K562 (cell line): Measurements from ENCODE around the gene GCNA. TPM values are rescaled to one million over a fixed set of nuclear protein-coding genes. Genes with fewer than 3 reads are reported as not detected.

Experiments used
- ATAC-seq: fragments of 200-7000 bp; cut with Tn5 transposase; 3 replicates; pipeline ENCODE4 v1.9.1; 2020; ENCODE audit warnings: moderate library complexity
- BruUV-seq: library from RNA; stranded (reverse); fragments of 400-500 nt; replicated peaks from 2 replicates; lab custom pipeline; 2021; lab: Mats Ljungman, UMichigan
- CTCF ChIA-PET: fragments of 300-600 bp; formaldehyde crosslinking; extraction: SDS; loops from one replicate; lab custom pipeline; 2021; ENCODE audit warnings: low intra/inter-chr PET ratio; lab: Yijun Ruan, JAX
- POLR2A ChIA-PET: fragments of 300-600, 350-650 bp; sonication (Branson Sonifier 250); formaldehyde crosslinking; extraction: SDS; loops from one replicate; lab custom pipeline; 2021; ENCODE audit warnings: antibody characterized with exemption, inconsistent platforms; lab: Yijun Ruan, JAX
- DNase-seq, 4 experiments: peaks; one replicate each; pipeline versions ENCODE4 v3.0.0 to v3.0.0-alpha.2; 2011 to 2018; ENCODE audit warnings: low spot score in 3 of 4, mixed read lengths in 3 of 4; ENCODE audit errors: extremely low read depth in 1 of 4
- FAIRE-seq: peaks from 2 replicates; lab custom pipeline; 2011; peaks lifted over from hg19 to GRCh38; lab: Jason Lieb, UNC
- H2AFZ ChIP-seq: 2 replicates; pipeline ENCODE4 v1.6.0; 2011; ENCODE audit warnings: low read depth, low read length, control low read depth, inconsistent platforms
- H3K27ac ChIP-seq: fragments of 200-600 bp; 3 replicates; pipeline ENCODE4 v1.8.0; 2011; ENCODE audit warnings: low read depth, mild to moderate bottlenecking, control low read depth, inconsistent platforms, low read length, moderate library complexity, mixed read lengths; ENCODE audit errors: extremely low read depth
- H3K27me3 ChIP-seq, 2 experiments: fragments of 300-600 bp in 1 of 2; 2 replicates in 1 of 2; 3 replicates in 1 of 2; pipeline versions ENCODE4 v1.6.0 to v1.8.0; 2011; ENCODE audit warnings: inconsistent platforms in 2 of 2, low read length in 2 of 2, mild to moderate bottlenecking in 1 of 2, mixed read lengths in 1 of 2, moderate library complexity in 1 of 2; ENCODE audit not compliant: control insufficient read depth in 2 of 2, insufficient read depth in 2 of 2
- H3K36me3 ChIP-seq: fragments of 300-600 bp; 3 replicates; pipeline ENCODE4 v1.8.0; 2011; ENCODE audit warnings: mild to moderate bottlenecking, low read length, inconsistent platforms; ENCODE audit not compliant: control insufficient read depth, insufficient read depth
- H3K4me1 ChIP-seq, 2 experiments: fragments of 200-600 bp in 1 of 2; replicated peaks in 1 of 2; 2 replicates in 1 of 2; 3 replicates in 1 of 2; pipeline versions ENCODE4 v1.5.1 to v1.8.0; 2011; ENCODE audit warnings: inconsistent platforms in 2 of 2, low read length in 2 of 2, mild to moderate bottlenecking in 1 of 2, mixed read lengths in 1 of 2, moderate library complexity in 1 of 2; ENCODE audit not compliant: control insufficient read depth in 2 of 2, insufficient read depth in 2 of 2
- H3K4me2 ChIP-seq: 2 replicates; pipeline ENCODE4 v1.6.1; 2011; ENCODE audit warnings: low read length, control low read depth, inconsistent platforms, mixed read lengths; ENCODE audit not compliant: insufficient read depth
- H3K4me3 ChIP-seq: fragments of 200-600 bp; sonication (generic), shearing (Covaris generic); 2 replicates; pipeline ENCODE4 v1.5.1; 2016; ENCODE audit warnings: control low read depth, inconsistent platforms
- H3K79me2 ChIP-seq: fragments of 200-600 bp; 3 replicates; pipeline ENCODE4 v1.8.0; 2011; ENCODE audit warnings: low read length, inconsistent platforms; ENCODE audit not compliant: control insufficient read depth, insufficient read depth
- H3K9ac ChIP-seq, 2 experiments: 2 replicates each; pipeline versions ENCODE4 v1.6.0 to v1.6.1; 2011; ENCODE audit warnings: low read depth in 2 of 2, low read length in 2 of 2, control low read depth in 1 of 2, inconsistent platforms in 1 of 2, mild to moderate bottlenecking in 1 of 2, mixed read lengths in 1 of 2; ENCODE audit not compliant: insufficient read depth in 1 of 2
- H3K9me1 ChIP-seq: one replicate; pipeline ENCODE4 v1.6.0; 2011; ENCODE audit warnings: inconsistent platforms, mild to moderate bottlenecking, low read length, moderate library complexity; ENCODE audit not compliant: control insufficient read depth, insufficient read depth
- H3K9me3 ChIP-seq: replicated peaks from 2 replicates; pipeline ENCODE4 v1.5.1; 2011; ENCODE audit warnings: low read depth, low read length, inconsistent platforms; ENCODE audit not compliant: control insufficient read depth, insufficient read depth
- H4K20me1 ChIP-seq: replicated peaks from 2 replicates; pipeline ENCODE4 v1.6.1; 2011; ENCODE audit warnings: low read length, inconsistent platforms, mixed read lengths; ENCODE audit not compliant: control insufficient read depth, insufficient read depth
- NFE2 ChIP-seq: IDR thresholded peaks from 2 replicates; pipeline ENCODE4 v1.6.1; 2014; ENCODE audit warnings: antibody characterized with exemption, low read depth
- PCBP1 ChIP-seq: fragments of 200-400 bp; formaldehyde crosslinking; IDR thresholded peaks from 2 replicates; pipeline ENCODE4 v1.6.1; 2018; ENCODE audit warnings: mild to moderate bottlenecking, low read depth, low read length; ENCODE audit not compliant: poor library complexity, severe bottlenecking
- PHF8 ChIP-seq: fragments of 200-600 bp; sonication (generic); IDR thresholded peaks from 2 replicates; pipeline ENCODE4 v1.6.1; 2012; ENCODE audit warnings: mixed run types, mild to moderate bottlenecking, inconsistent platforms, low read length, moderate library complexity, borderline replicate concordance
- SMC3 ChIP-seq: conservative IDR thresholded peaks from 2 replicates; pipeline ENCODE4 v1.6.1; 2011; ENCODE audit warnings: low read depth, low read length, improper control_type of control experiment; ENCODE audit not compliant: insufficient read depth
- SP1 ChIP-seq: sonication (generic); formaldehyde crosslinking; IDR thresholded peaks from 2 replicates; pipeline ENCODE4 v1.8.1; 2022; ENCODE audit warnings: mild to moderate bottlenecking, missing genetic modification reagents
- YY1 ChIP-seq, 3 experiments: IDR thresholded peaks; 2 replicates each; pipeline ENCODE4 v1.6.1; 2011; ENCODE audit warnings: low read length in 2 of 3, mild to moderate bottlenecking in 2 of 3, moderate library complexity in 2 of 3, borderline replicate concordance in 1 of 3, control low read depth in 1 of 3, low read depth in 1 of 3; ENCODE audit not compliant: insufficient read depth in 3 of 3, insufficient replicate concordance in 2 of 3, control insufficient read depth in 1 of 3, insufficient read length in 1 of 3; ENCODE audit errors: extremely low read depth in 1 of 3
- ZNF175 ChIP-seq: fragments of 200-800 bp; sonication (Bioruptor generic); IDR thresholded peaks from 2 replicates; pipeline ENCODE4 v1.6.1; 2016; ENCODE audit warnings: low read depth, mild to moderate bottlenecking, missing genetic modification characterization, missing compliant biosample characterization
- WGBS: fragments of 100-300 bp; shearing (Covaris generic); methylation state at CpG from one replicate; pipeline ENCODE4 v1.1.6; 2016; ENCODE audit warnings: low coverage, mixed read lengths; ENCODE audit not compliant: insufficient coverage; ENCODE audit errors: missing lambda C conversion rate; 5-methylcytosine and 5-hydroxymethylcytosine counted together
- in situ Hi-C: fragments of 300-500 bp; cut with MboI; formaldehyde crosslinking; loops from 4 replicates; pipeline ENCODE4 v1.15.0; 2018; ENCODE audit warnings: inconsistent platforms, mixed read lengths
- intact Hi-C: fragments of 100-400 bp; cut with micrococcal nuclease; formaldehyde crosslinking; loops from 2 replicates; pipeline ENCODE4 v1.14.2; 2022
- polyA plus RNA-seq, 8 experiments: library from polyadenylated mRNA; depleted of rRNA in 4 of 8; stranded (reverse) in 5 of 8; unstranded in 3 of 8; fragments of >200 nt; fragmentation: Nextera tagmentation in 2 of 8; fragmentation: Illumina TruSeq in 1 of 8; extraction: Ambion mirVana in 2 of 8; extraction: Trizol in 1 of 8; gene quantifications; 2 replicates each; pipeline versions ENCODE4 v1.2.1 to v1.2.3, GENCODE V29; 2011 to 2014; ENCODE audit warnings: inconsistent platforms in 1 of 8, missing spikeins in 1 of 8
- total RNA-seq, 7 experiments: library from RNA; depleted of rRNA in 6 of 7; stranded (reverse); fragments of >200 nt in 6 of 7; fragmentation: Illumina TruSeq in 2 of 7; extraction: Trizol in 2 of 7; gene quantifications; 2 replicates each; pipeline versions ENCODE4 v1.2.1 to v1.2.3, GENCODE V29; 2011 to 2021; ENCODE audit warnings: low replicate concordance in 1 of 7
- TF ChIP-seq, protein P1 (sequence below): fragments of 450-650 bp; IDR thresholded peaks from 2 replicates; pipeline ENCODE4 v1.6.1; 2016; ENCODE audit warnings: mild to moderate bottlenecking, moderate library complexity
- TF ChIP-seq, protein P2 (sequence below): sonication (generic); formaldehyde crosslinking; IDR thresholded peaks from 2 replicates; pipeline ENCODE4 v1.8.0; 2023; ENCODE audit warnings: mild to moderate bottlenecking, missing genetic modification reagents

GCNA gene
- total and polyA plus RNA-seq, 9 of the 15 experiments (the other 6 are each of a cell fraction or from before 2014, with no cell fraction given), result 0.27 to 1.5 (median 0.86) TPM

DNA sequence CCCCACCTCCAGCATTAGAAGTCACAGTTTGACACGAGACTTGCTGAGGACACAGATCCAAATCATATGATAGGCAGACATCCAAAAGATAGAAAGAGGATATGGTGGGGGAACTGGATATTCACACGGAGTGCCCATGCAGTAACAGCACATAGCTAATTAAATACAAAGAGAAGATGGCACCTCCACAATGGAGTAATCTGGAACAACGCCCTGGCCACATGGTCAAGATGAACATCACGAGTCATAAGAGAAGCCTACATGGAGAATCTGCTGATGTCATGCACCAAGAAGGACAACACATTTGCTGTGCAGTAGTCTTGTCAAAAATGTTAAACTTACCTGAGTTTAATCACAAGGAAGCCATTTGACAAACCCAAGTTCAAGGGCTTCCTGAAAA, 79.0 kb downstream of the GCNA start:
- no peak overlapping the region for H3K4me2 ChIP-seq
- DNase-seq, result peak in 1 of 4 experiments; percentile 9
- intact Hi-C loops (no loop called here), in situ Hi-C loops (loop anchor here (25.0 kb wide), 1 partner anchor 205 kb away; no protein-coding TSS in a partner anchor)
- no peaks in the 10 kb centered on the region; a peak in 2 of 5 replicates for H3K4me1 ChIP-seq
- H2AFZ ChIP-seq, result no peak overlapping the region
- H3K9me3 ChIP-seq, result no peaks in the 10 kb centered on the region; the same call in 1 of the 2 replicates
- BruUV-seq, result no TSS peak
- H3K36me3 ChIP-seq, result no peaks in the 10 kb centered on the region
- H3K9ac ChIP-seq, result no peak overlapping the region
- ATAC-seq, result no peak
- H3K4me3 ChIP-seq, result no peak overlapping the region
- ChIA-PET CTCF (no interaction called here), POLR2A (no interaction called here)
- peaks cover 10 to 28% of the 10 kb centered on the region in 2 experiments; a peak in 4 of 5 replicates for H3K27me3 ChIP-seq
- H3K27ac ChIP-seq, result no peak overlapping the region
- no peak for FAIRE-seq
- H4K20me1 ChIP-seq, result no peaks in the 10 kb centered on the region
- no peaks in the 10 kb centered on the region for H3K79me2 ChIP-seq
- H3K9me1 ChIP-seq, result no peaks in the 10 kb centered on the region
- WGBS, result 6% methylated on average over 4 of the region's 4 CpGs
- TF ChIP-seq NFE2 (peak; percentile 45), ZNF175 (no peak), YY1 (IDR thresholded peaks at IDR 0.05; ENCODE audit: borderline replicate concordance in 1 of 3, control insufficient read depth in 1 of 3, extremely low read depth in 1 of 3, insufficient read depth in 3 of 3, insufficient read length in 1 of 3, insufficient replicate concordance in 2 of 3, low read depth in 1 of 3, low read length in 2 of 3) (no peak), PHF8 (no peak), SP1 (CRISPR knock-in tag) (no peak), PCBP1 (no peak), SMC3 (no peak)
- TF ChIP-seq, protein P1, sequence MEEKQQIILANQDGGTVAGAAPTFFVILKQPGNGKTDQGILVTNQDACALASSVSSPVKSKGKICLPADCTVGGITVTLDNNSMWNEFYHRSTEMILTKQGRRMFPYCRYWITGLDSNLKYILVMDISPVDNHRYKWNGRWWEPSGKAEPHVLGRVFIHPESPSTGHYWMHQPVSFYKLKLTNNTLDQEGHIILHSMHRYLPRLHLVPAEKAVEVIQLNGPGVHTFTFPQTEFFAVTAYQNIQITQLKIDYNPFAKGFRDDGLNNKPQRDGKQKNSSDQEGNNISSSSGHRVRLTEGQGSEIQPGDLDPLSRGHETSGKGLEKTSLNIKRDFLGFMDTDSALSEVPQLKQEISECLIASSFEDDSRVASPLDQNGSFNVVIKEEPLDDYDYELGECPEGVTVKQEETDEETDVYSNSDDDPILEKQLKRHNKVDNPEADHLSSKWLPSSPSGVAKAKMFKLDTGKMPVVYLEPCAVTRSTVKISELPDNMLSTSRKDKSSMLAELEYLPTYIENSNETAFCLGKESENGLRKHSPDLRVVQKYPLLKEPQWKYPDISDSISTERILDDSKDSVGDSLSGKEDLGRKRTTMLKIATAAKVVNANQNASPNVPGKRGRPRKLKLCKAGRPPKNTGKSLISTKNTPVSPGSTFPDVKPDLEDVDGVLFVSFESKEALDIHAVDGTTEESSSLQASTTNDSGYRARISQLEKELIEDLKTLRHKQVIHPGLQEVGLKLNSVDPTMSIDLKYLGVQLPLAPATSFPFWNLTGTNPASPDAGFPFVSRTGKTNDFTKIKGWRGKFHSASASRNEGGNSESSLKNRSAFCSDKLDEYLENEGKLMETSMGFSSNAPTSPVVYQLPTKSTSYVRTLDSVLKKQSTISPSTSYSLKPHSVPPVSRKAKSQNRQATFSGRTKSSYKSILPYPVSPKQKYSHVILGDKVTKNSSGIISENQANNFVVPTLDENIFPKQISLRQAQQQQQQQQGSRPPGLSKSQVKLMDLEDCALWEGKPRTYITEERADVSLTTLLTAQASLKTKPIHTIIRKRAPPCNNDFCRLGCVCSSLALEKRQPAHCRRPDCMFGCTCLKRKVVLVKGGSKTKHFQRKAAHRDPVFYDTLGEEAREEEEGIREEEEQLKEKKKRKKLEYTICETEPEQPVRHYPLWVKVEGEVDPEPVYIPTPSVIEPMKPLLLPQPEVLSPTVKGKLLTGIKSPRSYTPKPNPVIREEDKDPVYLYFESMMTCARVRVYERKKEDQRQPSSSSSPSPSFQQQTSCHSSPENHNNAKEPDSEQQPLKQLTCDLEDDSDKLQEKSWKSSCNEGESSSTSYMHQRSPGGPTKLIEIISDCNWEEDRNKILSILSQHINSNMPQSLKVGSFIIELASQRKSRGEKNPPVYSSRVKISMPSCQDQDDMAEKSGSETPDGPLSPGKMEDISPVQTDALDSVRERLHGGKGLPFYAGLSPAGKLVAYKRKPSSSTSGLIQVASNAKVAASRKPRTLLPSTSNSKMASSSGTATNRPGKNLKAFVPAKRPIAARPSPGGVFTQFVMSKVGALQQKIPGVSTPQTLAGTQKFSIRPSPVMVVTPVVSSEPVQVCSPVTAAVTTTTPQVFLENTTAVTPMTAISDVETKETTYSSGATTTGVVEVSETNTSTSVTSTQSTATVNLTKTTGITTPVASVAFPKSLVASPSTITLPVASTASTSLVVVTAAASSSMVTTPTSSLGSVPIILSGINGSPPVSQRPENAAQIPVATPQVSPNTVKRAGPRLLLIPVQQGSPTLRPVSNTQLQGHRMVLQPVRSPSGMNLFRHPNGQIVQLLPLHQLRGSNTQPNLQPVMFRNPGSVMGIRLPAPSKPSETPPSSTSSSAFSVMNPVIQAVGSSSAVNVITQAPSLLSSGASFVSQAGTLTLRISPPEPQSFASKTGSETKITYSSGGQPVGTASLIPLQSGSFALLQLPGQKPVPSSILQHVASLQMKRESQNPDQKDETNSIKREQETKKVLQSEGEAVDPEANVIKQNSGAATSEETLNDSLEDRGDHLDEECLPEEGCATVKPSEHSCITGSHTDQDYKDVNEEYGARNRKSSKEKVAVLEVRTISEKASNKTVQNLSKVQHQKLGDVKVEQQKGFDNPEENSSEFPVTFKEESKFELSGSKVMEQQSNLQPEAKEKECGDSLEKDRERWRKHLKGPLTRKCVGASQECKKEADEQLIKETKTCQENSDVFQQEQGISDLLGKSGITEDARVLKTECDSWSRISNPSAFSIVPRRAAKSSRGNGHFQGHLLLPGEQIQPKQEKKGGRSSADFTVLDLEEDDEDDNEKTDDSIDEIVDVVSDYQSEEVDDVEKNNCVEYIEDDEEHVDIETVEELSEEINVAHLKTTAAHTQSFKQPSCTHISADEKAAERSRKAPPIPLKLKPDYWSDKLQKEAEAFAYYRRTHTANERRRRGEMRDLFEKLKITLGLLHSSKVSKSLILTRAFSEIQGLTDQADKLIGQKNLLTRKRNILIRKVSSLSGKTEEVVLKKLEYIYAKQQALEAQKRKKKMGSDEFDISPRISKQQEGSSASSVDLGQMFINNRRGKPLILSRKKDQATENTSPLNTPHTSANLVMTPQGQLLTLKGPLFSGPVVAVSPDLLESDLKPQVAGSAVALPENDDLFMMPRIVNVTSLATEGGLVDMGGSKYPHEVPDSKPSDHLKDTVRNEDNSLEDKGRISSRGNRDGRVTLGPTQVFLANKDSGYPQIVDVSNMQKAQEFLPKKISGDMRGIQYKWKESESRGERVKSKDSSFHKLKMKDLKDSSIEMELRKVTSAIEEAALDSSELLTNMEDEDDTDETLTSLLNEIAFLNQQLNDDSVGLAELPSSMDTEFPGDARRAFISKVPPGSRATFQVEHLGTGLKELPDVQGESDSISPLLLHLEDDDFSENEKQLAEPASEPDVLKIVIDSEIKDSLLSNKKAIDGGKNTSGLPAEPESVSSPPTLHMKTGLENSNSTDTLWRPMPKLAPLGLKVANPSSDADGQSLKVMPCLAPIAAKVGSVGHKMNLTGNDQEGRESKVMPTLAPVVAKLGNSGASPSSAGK, result peak; percentile 63
- TF ChIP-seq, protein P2, sequence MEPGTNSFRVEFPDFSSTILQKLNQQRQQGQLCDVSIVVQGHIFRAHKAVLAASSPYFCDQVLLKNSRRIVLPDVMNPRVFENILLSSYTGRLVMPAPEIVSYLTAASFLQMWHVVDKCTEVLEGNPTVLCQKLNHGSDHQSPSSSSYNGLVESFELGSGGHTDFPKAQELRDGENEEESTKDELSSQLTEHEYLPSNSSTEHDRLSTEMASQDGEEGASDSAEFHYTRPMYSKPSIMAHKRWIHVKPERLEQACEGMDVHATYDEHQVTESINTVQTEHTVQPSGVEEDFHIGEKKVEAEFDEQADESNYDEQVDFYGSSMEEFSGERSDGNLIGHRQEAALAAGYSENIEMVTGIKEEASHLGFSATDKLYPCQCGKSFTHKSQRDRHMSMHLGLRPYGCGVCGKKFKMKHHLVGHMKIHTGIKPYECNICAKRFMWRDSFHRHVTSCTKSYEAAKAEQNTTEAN, result no peak
